HG02840 (cell line): ENCODE measurements around the gene GRAMD4.

Experiments used
- ATAC-seq: cut with Tn5 transposase; IDR thresholded peaks from one replicate; pipeline ENCODE4 v1.9.1; 2021; ENCODE audit warnings: mild to moderate bottlenecking, moderate library complexity, moderate number of reproducible peaks; ENCODE audit not compliant: unreplicated experiment, low FRiP score

The GRAMD4 gene

GRCh38 chr22:46703996-46704370 lies 83.8 kb downstream of the GRAMD4 start:
- ATAC-seq, result no peak

GRCh38 chr22:46706060-46706459 lies 85.9 kb downstream of the GRAMD4 start:
- no peak for ATAC-seq

GRCh38 chr22:46707305-46707704 lies 87.1 kb downstream of the GRAMD4 start:
- no peak for ATAC-seq

- ATAC-seq, result no peak
Measured at GRCh38 chr22:46707827-46708570, 87.8 kb downstream of the GRAMD4 start.

- ATAC-seq, result no peak
Measured at GRCh38 chr22:46708766-46709330, 88.7 kb downstream of the GRAMD4 start.

GRCh38 chr22:46710806-46711205 lies 90.6 kb downstream of the GRAMD4 start:
- no peak for ATAC-seq

- ATAC-seq, result no peak
Measured at GRCh38 chr22:46712288-46712687, 92.1 kb downstream of the GRAMD4 start.

- ATAC-seq, result no peak
Measured at GRCh38 chr22:46714550-46714949, 94.4 kb downstream of the GRAMD4 start.

GRCh38 chr22:46719921-46720320 lies 99.7 kb downstream of the GRAMD4 start:
- ATAC-seq, result no peak

- no peak for ATAC-seq
Measured at GRCh38 chr22:46721501-46722085, 101.4 kb downstream of the GRAMD4 start.

- ATAC-seq, result no peak
Measured at GRCh38 chr22:46723882-46724281, 103.7 kb downstream of the GRAMD4 start.

- no peak for ATAC-seq
Measured at GRCh38 chr22:46725096-46725495, 104.9 kb downstream of the GRAMD4 start.

GRCh38 chr22:46726066-46726985 lies 106.1 kb downstream of the GRAMD4 start:
- no peak for ATAC-seq

GRCh38 chr22:46726986-46727317 lies 106.8 kb downstream of the GRAMD4 start:
- ATAC-seq, result no peak

GRCh38 chr22:46727813-46728364 lies 107.7 kb downstream of the GRAMD4 start:
- ATAC-seq, result no peak

GRCh38 chr22:46728470-46728869 lies 108.3 kb downstream of the GRAMD4 start:
- ATAC-seq, result no peak
